ENCODE data around the gene DOK3.

DNA sequence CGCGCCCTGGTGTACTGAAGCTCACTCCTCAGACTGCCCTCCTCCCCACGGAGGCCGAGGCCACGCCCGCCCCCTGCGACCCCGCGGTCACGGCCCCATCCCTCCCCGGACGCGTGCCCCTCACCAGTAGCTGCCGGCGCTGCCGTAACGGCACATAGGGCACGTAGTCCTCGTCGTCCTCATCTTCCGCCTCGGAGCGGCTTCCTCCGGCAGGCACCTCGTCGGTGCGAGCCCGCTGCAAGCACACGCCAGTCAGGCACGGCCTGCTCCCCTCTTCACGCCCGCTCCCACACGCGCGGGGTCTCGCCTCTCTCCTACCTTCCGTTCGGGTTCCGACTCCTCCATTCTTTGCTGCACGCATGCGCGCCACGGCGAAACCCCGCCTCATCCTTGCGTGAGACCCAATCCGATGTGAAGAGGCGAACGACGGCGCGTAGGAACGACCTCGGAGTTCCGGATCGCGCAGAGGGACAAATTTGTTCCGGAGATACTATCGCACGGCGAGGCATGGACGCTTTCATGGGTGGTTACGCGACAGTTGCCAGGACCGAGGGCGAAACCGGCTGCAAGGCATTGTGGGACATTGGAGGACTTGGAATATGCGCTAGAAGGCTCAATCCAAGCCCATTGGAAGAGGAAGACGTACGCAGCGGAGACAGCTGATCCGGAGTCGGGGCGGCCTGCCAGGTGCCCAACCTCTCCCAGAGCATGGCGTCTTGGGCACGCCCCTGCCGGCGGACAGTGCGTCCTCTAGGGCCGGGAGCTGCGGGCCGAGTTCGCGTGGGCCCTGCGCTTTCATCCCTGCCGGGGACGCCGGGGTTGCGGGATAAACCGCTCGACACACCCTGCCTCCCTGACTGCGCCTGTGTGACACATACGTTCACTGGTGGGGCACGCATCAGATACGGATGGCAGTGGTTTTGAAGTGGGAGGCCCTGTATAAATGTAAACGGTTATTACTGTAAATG, 7.3 kb upstream of the DOK3 start, which contains the start of gene DDX41:
- peak in 3 of 4 donors; percentile 27 to 72 (median 29) for TF ChIP-seq POLR2A (IDR thresholded peaks at IDR 0.05)
- TF ChIP-seq, protein P1, sequence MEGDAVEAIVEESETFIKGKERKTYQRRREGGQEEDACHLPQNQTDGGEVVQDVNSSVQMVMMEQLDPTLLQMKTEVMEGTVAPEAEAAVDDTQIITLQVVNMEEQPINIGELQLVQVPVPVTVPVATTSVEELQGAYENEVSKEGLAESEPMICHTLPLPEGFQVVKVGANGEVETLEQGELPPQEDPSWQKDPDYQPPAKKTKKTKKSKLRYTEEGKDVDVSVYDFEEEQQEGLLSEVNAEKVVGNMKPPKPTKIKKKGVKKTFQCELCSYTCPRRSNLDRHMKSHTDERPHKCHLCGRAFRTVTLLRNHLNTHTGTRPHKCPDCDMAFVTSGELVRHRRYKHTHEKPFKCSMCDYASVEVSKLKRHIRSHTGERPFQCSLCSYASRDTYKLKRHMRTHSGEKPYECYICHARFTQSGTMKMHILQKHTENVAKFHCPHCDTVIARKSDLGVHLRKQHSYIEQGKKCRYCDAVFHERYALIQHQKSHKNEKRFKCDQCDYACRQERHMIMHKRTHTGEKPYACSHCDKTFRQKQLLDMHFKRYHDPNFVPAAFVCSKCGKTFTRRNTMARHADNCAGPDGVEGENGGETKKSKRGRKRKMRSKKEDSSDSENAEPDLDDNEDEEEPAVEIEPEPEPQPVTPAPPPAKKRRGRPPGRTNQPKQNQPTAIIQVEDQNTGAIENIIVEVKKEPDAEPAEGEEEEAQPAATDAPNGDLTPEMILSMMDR (IDR thresholded peaks at IDR 0.05), result peak in 4 of 6 experiments; percentile 14 to 36 (median 24)
- peak; percentile 93 to 97 for TF ChIP-seq POLR2AphosphoS5 (IDR thresholded peaks at IDR 0.05)
- TF ChIP-seq EP300 (IDR thresholded peaks at IDR 0.05), result peak in 1 of 4 donors; percentile 55

Data from upper lobe of left lung (tissue), 4 donors.